ENCODE data around the gene PREX1. TPM values are rescaled to one million over a fixed set of nuclear protein-coding genes. Genes with fewer than 3 reads are reported as not detected.

Gene PREX1
- polyA plus RNA-seq, 1 donor (not counting 4 experiments of a cell fraction or from before 2014, with no cell fraction given), result 0.22 TPM

- no peaks in the 10 kb centered on the region for H3K9me3 ChIP-seq (ENCODE audit: control insufficient read depth, low read depth, low read length)
Observed at GRCh38 chr20:48683467-48684175, 144.2 kb downstream of the PREX1 start.

GRCh38 chr20:48682529-48683363 is 145.1 kb downstream of the PREX1 start:
- FAIRE-seq (no peak), DNase-seq (ENCODE audit: low read depth, low spot score) (no peak)
- Histone ChIP-seq H3K9me1 (ENCODE audit: control insufficient read depth, extremely low read depth, insufficient read depth, low read length) (no peaks in the 10 kb centered on the region), H4K20me1 (ENCODE audit: control insufficient read depth, extremely low read depth, insufficient read depth, low read length) (no peaks in the 10 kb centered on the region), H3K9ac (ENCODE audit: control insufficient read depth, extremely low read depth, insufficient read depth, low read length) (no peak overlapping the region), H3K4me2 (ENCODE audit: control insufficient read depth, extremely low read depth, insufficient read depth, low read depth, low read length) (peak overlapping the region; percentile 43), H3K27ac (ENCODE audit: control insufficient read depth, insufficient read depth, low read length) (no peak overlapping the region), H3K27me3 (ENCODE audit: control insufficient read depth, extremely low read depth, insufficient read depth, low read length) (peaks cover 15% of the 10 kb centered on the region), H3K4me1 (ENCODE audit: control insufficient read depth, extremely low read depth, insufficient read depth, low read length) (peaks cover 7% of the 10 kb centered on the region), H3K36me3 (ENCODE audit: control insufficient read depth in 2 of 2, extremely low read depth in 1 of 2, insufficient read depth in 2 of 2, low read length in 2 of 2) (no peaks in the 10 kb centered on the region), H2AFZ (ENCODE audit: control insufficient read depth, low read length) (peak overlapping the region; percentile 38), H3K4me3 (ENCODE audit: control insufficient read depth in 2 of 3, extremely low read depth in 1 of 3, insufficient read depth in 2 of 3, low read depth in 1 of 3, low read length in 3 of 3) (no peak overlapping the region), H3K9me3 (ENCODE audit: control insufficient read depth, low read depth, low read length) (no peaks in the 10 kb centered on the region), H3K79me2 (ENCODE audit: control insufficient read depth, insufficient read depth, low read length) (no peaks in the 10 kb centered on the region)
- dilution Hi-C loops (cut with MboI; ENCODE audit: extremely low pct_ligation_motif_present, low sequenced_read_pairs), result no loop called here
- TF ChIP-seq EZH2 (IDR thresholded peaks at IDR 0.05; ENCODE audit: low read length) (no peak), CTCF (optimal IDR thresholded peaks at IDR 0.05 in 1 of 3, IDR thresholded peaks at IDR 0.05 in 1 of 3, conservative IDR thresholded peaks at IDR 0.05 in 1 of 3; ENCODE audit: extremely low read depth in 1 of 3, insufficient read depth in 2 of 3, low read length in 3 of 3) (no peak)

More at GRCh38 chr20:48683467-48684175, 144.2 kb downstream of the PREX1 start:
- H3K79me2 ChIP-seq (ENCODE audit: control insufficient read depth, insufficient read depth, low read length), result no peaks in the 10 kb centered on the region
- H2AFZ ChIP-seq (ENCODE audit: control insufficient read depth, low read length), result no peak overlapping the region
- no peak overlapping the region for H3K4me2 ChIP-seq (ENCODE audit: control insufficient read depth, extremely low read depth, insufficient read depth, low read depth, low read length)
- H3K9ac ChIP-seq (ENCODE audit: control insufficient read depth, extremely low read depth, insufficient read depth, low read length), result no peak overlapping the region
- no peak for DNase-seq (ENCODE audit: low read depth, low spot score)
- no peaks in the 10 kb centered on the region for H3K9me1 ChIP-seq (ENCODE audit: control insufficient read depth, extremely low read depth, insufficient read depth, low read length)
- H3K27ac ChIP-seq (ENCODE audit: control insufficient read depth, insufficient read depth, low read length), result no peak overlapping the region
- TF ChIP-seq EZH2 (IDR thresholded peaks at IDR 0.05; ENCODE audit: low read length) (no peak), CTCF (optimal IDR thresholded peaks at IDR 0.05 in 1 of 3, IDR thresholded peaks at IDR 0.05 in 1 of 3, conservative IDR thresholded peaks at IDR 0.05 in 1 of 3; ENCODE audit: extremely low read depth in 1 of 3, insufficient read depth in 2 of 3, low read length in 3 of 3) (no peak)
- H4K20me1 ChIP-seq (ENCODE audit: control insufficient read depth, extremely low read depth, insufficient read depth, low read length), result no peaks in the 10 kb centered on the region
- dilution Hi-C loops (cut with MboI; ENCODE audit: extremely low pct_ligation_motif_present, low sequenced_read_pairs), result no loop called here
- FAIRE-seq, result no peak
- H3K27me3 ChIP-seq (ENCODE audit: control insufficient read depth, extremely low read depth, insufficient read depth, low read length), result peaks cover 15% of the 10 kb centered on the region
- H3K4me1 ChIP-seq (ENCODE audit: control insufficient read depth, extremely low read depth, insufficient read depth, low read length), result peaks cover 7% of the 10 kb centered on the region
- no peak overlapping the region for H3K4me3 ChIP-seq (ENCODE audit: control insufficient read depth in 2 of 3, extremely low read depth in 1 of 3, insufficient read depth in 2 of 3, low read depth in 1 of 3, low read length in 3 of 3)
- no peaks in the 10 kb centered on the region for H3K36me3 ChIP-seq (ENCODE audit: control insufficient read depth in 2 of 2, extremely low read depth in 1 of 2, insufficient read depth in 2 of 2, low read length in 2 of 2)
